GM20431 (cell line): Measurements from ENCODE around the gene CFAP100.

ENCODE experiments used
- in situ Hi-C: fragments of 300-500 bp; cut with MseI, MboI; formaldehyde crosslinking; loops from one replicate; pipeline ENCODE4 v1.15.0; 2020; ENCODE audit warnings: low sequenced_read_pairs; ENCODE audit not compliant: unreplicated experiment

CFAP100 gene

GRCh38 chr3:126438186-126438585 lies 43.5 kb downstream of the CFAP100 start:
- in situ Hi-C loops, result no loop called here

GRCh38 chr3:126438746-126439145 lies 44.0 kb downstream of the CFAP100 start:
- in situ Hi-C loops, result no loop called here

GRCh38 chr3:126439346-126439967 lies 44.7 kb downstream of the CFAP100 start:
- in situ Hi-C loops, result no loop called here

GRCh38 chr3:126439968-126440708 lies 45.4 kb downstream of the CFAP100 start:
- in situ Hi-C loops, result no loop called here

GRCh38 chr3:126440709-126440995 lies 45.9 kb downstream of the CFAP100 start:
- in situ Hi-C loops, result no loop called here

GRCh38 chr3:126441256-126441880 lies 46.7 kb downstream of the CFAP100 start:
- in situ Hi-C loops, result no loop called here

GRCh38 chr3:126442094-126442855 lies 47.6 kb downstream of the CFAP100 start:
- in situ Hi-C loops, result no loop called here

GRCh38 chr3:126442856-126443242 lies 48.1 kb downstream of the CFAP100 start:
- in situ Hi-C loops, result no loop called here

GRCh38 chr3:126445506-126445905 lies 50.8 kb downstream of the CFAP100 start:
- in situ Hi-C loops, result no loop called here

GRCh38 chr3:126446301-126446700 lies 51.6 kb downstream of the CFAP100 start:
- in situ Hi-C loops, result no loop called here

GRCh38 chr3:126446791-126447190 lies 52.1 kb downstream of the CFAP100 start:
- in situ Hi-C loops, result no loop called here

GRCh38 chr3:126447456-126448106 lies 52.9 kb downstream of the CFAP100 start:
- in situ Hi-C loops, result no loop called here

- in situ Hi-C loops, result no loop called here
Observed at GRCh38 chr3:126448136-126448892, 53.6 kb downstream of the CFAP100 start.

GRCh38 chr3:126448893-126449180 lies 54.1 kb downstream of the CFAP100 start:
- in situ Hi-C loops, result no loop called here

GRCh38 chr3:126449621-126450051 lies 54.9 kb downstream of the CFAP100 start:
- in situ Hi-C loops, result no loop called here

GRCh38 chr3:126450219-126450618 lies 55.5 kb downstream of the CFAP100 start:
- in situ Hi-C loops, result no loop called here

- in situ Hi-C loops, result no loop called here
Observed at GRCh38 chr3:126450744-126451143, 56.0 kb downstream of the CFAP100 start.

GRCh38 chr3:126451511-126451910 lies 56.8 kb downstream of the CFAP100 start:
- in situ Hi-C loops, result no loop called here

- in situ Hi-C loops, result no loop called here
Observed at GRCh38 chr3:126452213-126452612, 57.5 kb downstream of the CFAP100 start.

- in situ Hi-C loops, result no loop called here
Observed at GRCh38 chr3:126454025-126454424, 59.3 kb downstream of the CFAP100 start.
